K562 (cell line): Measurements from ENCODE around the gene TENM4. TPM values are rescaled to one million over a fixed set of nuclear protein-coding genes. Genes with fewer than 3 reads are reported as not detected.

Source experiments
- ATAC-seq: fragments of 200-7000 bp; cut with Tn5 transposase; 3 replicates; pipeline ENCODE4 v1.9.1; 2020; ENCODE audit warnings: moderate library complexity
- BruUV-seq: library from RNA; stranded (reverse); fragments of 400-500 nt; replicated peaks from 2 replicates; lab custom pipeline; 2021; lab: Mats Ljungman, UMichigan
- CTCF ChIA-PET: fragments of 300-600 bp; formaldehyde crosslinking; extraction: SDS; loops from one replicate; lab custom pipeline; 2021; ENCODE audit warnings: low intra/inter-chr PET ratio; lab: Yijun Ruan, JAX
- POLR2A ChIA-PET: fragments of 300-600, 350-650 bp; sonication (Branson Sonifier 250); formaldehyde crosslinking; extraction: SDS; loops from one replicate; lab custom pipeline; 2021; ENCODE audit warnings: antibody characterized with exemption, inconsistent platforms; lab: Yijun Ruan, JAX
- DNase-seq, 4 experiments: peaks; one replicate each; pipeline versions ENCODE4 v3.0.0 to v3.0.0-alpha.2; 2011 to 2018; ENCODE audit warnings: low spot score in 3 of 4, mixed read lengths in 3 of 4; ENCODE audit errors: extremely low read depth in 1 of 4
- FAIRE-seq: peaks from 2 replicates; lab custom pipeline; 2011; peaks lifted over from hg19 to GRCh38; lab: Jason Lieb, UNC
- H2AFZ ChIP-seq: 2 replicates; pipeline ENCODE4 v1.6.0; 2011; ENCODE audit warnings: low read depth, low read length, control low read depth, inconsistent platforms
- H3K27ac ChIP-seq: fragments of 200-600 bp; 3 replicates; pipeline ENCODE4 v1.8.0; 2011; ENCODE audit warnings: low read depth, mild to moderate bottlenecking, control low read depth, inconsistent platforms, low read length, moderate library complexity, mixed read lengths; ENCODE audit errors: extremely low read depth
- H3K27me3 ChIP-seq, 2 experiments: fragments of 300-600 bp in 1 of 2; 2 replicates in 1 of 2; 3 replicates in 1 of 2; pipeline versions ENCODE4 v1.6.0 to v1.8.0; 2011; ENCODE audit warnings: inconsistent platforms in 2 of 2, low read length in 2 of 2, mild to moderate bottlenecking in 1 of 2, mixed read lengths in 1 of 2, moderate library complexity in 1 of 2; ENCODE audit not compliant: control insufficient read depth in 2 of 2, insufficient read depth in 2 of 2
- H3K36me3 ChIP-seq: fragments of 300-600 bp; 3 replicates; pipeline ENCODE4 v1.8.0; 2011; ENCODE audit warnings: mild to moderate bottlenecking, low read length, inconsistent platforms; ENCODE audit not compliant: control insufficient read depth, insufficient read depth
- H3K4me1 ChIP-seq, 2 experiments: fragments of 200-600 bp in 1 of 2; replicated peaks in 1 of 2; 2 replicates in 1 of 2; 3 replicates in 1 of 2; pipeline versions ENCODE4 v1.5.1 to v1.8.0; 2011; ENCODE audit warnings: inconsistent platforms in 2 of 2, low read length in 2 of 2, mild to moderate bottlenecking in 1 of 2, mixed read lengths in 1 of 2, moderate library complexity in 1 of 2; ENCODE audit not compliant: control insufficient read depth in 2 of 2, insufficient read depth in 2 of 2
- H3K4me2 ChIP-seq: 2 replicates; pipeline ENCODE4 v1.6.1; 2011; ENCODE audit warnings: low read length, control low read depth, inconsistent platforms, mixed read lengths; ENCODE audit not compliant: insufficient read depth
- H3K4me3 ChIP-seq: fragments of 200-600 bp; sonication (generic), shearing (Covaris generic); 2 replicates; pipeline ENCODE4 v1.5.1; 2016; ENCODE audit warnings: control low read depth, inconsistent platforms
- H3K79me2 ChIP-seq: fragments of 200-600 bp; 3 replicates; pipeline ENCODE4 v1.8.0; 2011; ENCODE audit warnings: low read length, inconsistent platforms; ENCODE audit not compliant: control insufficient read depth, insufficient read depth
- H3K9ac ChIP-seq, 2 experiments: 2 replicates each; pipeline versions ENCODE4 v1.6.0 to v1.6.1; 2011; ENCODE audit warnings: low read depth in 2 of 2, low read length in 2 of 2, control low read depth in 1 of 2, inconsistent platforms in 1 of 2, mild to moderate bottlenecking in 1 of 2, mixed read lengths in 1 of 2; ENCODE audit not compliant: insufficient read depth in 1 of 2
- H3K9me1 ChIP-seq: one replicate; pipeline ENCODE4 v1.6.0; 2011; ENCODE audit warnings: inconsistent platforms, mild to moderate bottlenecking, low read length, moderate library complexity; ENCODE audit not compliant: control insufficient read depth, insufficient read depth
- H3K9me3 ChIP-seq: replicated peaks from 2 replicates; pipeline ENCODE4 v1.5.1; 2011; ENCODE audit warnings: low read depth, low read length, inconsistent platforms; ENCODE audit not compliant: control insufficient read depth, insufficient read depth
- H4K20me1 ChIP-seq: replicated peaks from 2 replicates; pipeline ENCODE4 v1.6.1; 2011; ENCODE audit warnings: low read length, inconsistent platforms, mixed read lengths; ENCODE audit not compliant: control insufficient read depth, insufficient read depth
- HLTF ChIP-seq: fragments of 450-650 bp; IDR thresholded peaks from 2 replicates; pipeline ENCODE4 v1.6.1; 2016
- HNRNPH1 ChIP-seq: fragments of 200-400 bp; formaldehyde crosslinking; optimal IDR thresholded peaks from 2 replicates; pipeline ENCODE3; 2017; ENCODE audit warnings: low read depth, mild to moderate bottlenecking, low read length, moderate library complexity
- MTF1 ChIP-seq: fragments of 250-450 bp; sonication (Bioruptor Pico); IDR thresholded peaks from 2 replicates; pipeline ENCODE4 v1.9.0; 2021; ENCODE audit warnings: moderate library complexity, mild to moderate bottlenecking, inconsistent platforms, borderline replicate concordance
- PYGO2 ChIP-seq: fragments of 450-650 bp; IDR thresholded peaks from 2 replicates; pipeline ENCODE4 v1.6.1; 2016; ENCODE audit warnings: mild to moderate bottlenecking, missing genetic modification characterization, moderate library complexity, missing compliant biosample characterization
- TRIM28 ChIP-seq: fragments of 450-650 bp; IDR thresholded peaks from 2 replicates; pipeline ENCODE4 v1.6.1; 2017
- ZNF232 ChIP-seq: sonication (generic); formaldehyde crosslinking; IDR thresholded peaks from 2 replicates; pipeline ENCODE4 v1.8.0; 2022; ENCODE audit warnings: mild to moderate bottlenecking, missing genetic modification reagents
- ZNF280B ChIP-seq: fragments of 250-450 bp; sonication (Bioruptor Pico); IDR thresholded peaks from 2 replicates; pipeline ENCODE4 v1.5.1; 2021; ENCODE audit warnings: mild to moderate bottlenecking
- in situ Hi-C: fragments of 300-500 bp; cut with MboI; formaldehyde crosslinking; loops from 4 replicates; pipeline ENCODE4 v1.15.0; 2018; ENCODE audit warnings: inconsistent platforms, mixed read lengths
- intact Hi-C: fragments of 100-400 bp; cut with micrococcal nuclease; formaldehyde crosslinking; loops from 2 replicates; pipeline ENCODE4 v1.14.2; 2022
- polyA plus RNA-seq, 8 experiments: library from polyadenylated mRNA; depleted of rRNA in 4 of 8; stranded (reverse) in 5 of 8; unstranded in 3 of 8; fragments of >200 nt; fragmentation: Nextera tagmentation in 2 of 8; fragmentation: Illumina TruSeq in 1 of 8; extraction: Ambion mirVana in 2 of 8; extraction: Trizol in 1 of 8; gene quantifications; 2 replicates each; pipeline versions ENCODE4 v1.2.1 to v1.2.3, GENCODE V29; 2011 to 2014; ENCODE audit warnings: inconsistent platforms in 1 of 8, missing spikeins in 1 of 8
- total RNA-seq, 7 experiments: library from RNA; depleted of rRNA in 6 of 7; stranded (reverse); fragments of >200 nt in 6 of 7; fragmentation: Illumina TruSeq in 2 of 7; extraction: Trizol in 2 of 7; gene quantifications; 2 replicates each; pipeline versions ENCODE4 v1.2.1 to v1.2.3, GENCODE V29; 2011 to 2021; ENCODE audit warnings: low replicate concordance in 1 of 7

The TENM4 gene
- total and polyA plus RNA-seq, 9 of the 15 experiments (the other 6 are each of a cell fraction or from before 2014, with no cell fraction given) = 0.16 TPM; not detected in 8

- TF ChIP-seq MTF1 (no peak), PYGO2 (tag) (no peak), TRIM28 (no peak), ZNF280B (no peak)
These were observed 9.3 kb downstream of the TENM4 start (continued) for GRCh38 chr11:79431535-79431934.

GRCh38 chr11:79430280-79430679 is 10.6 kb downstream of the TENM4 start:
- H3K4me3 ChIP-seq = no peak overlapping the region
- no peak for ATAC-seq

More at GRCh38 chr11:79430280-79430679, 10.6 kb downstream of the TENM4 start:
- Histone ChIP-seq H4K20me1 (no peaks in the 10 kb centered on the region), H3K9ac (no peak overlapping the region), H3K9me3 (no peaks in the 10 kb centered on the region), H3K27me3 (no peaks in the 10 kb centered on the region), H3K9me1 (no peaks in the 10 kb centered on the region), H3K4me2 (no peak overlapping the region), H3K79me2 (no peaks in the 10 kb centered on the region), H3K27ac (no peak overlapping the region), H2AFZ (no peak overlapping the region), H3K4me1 (no peaks in the 10 kb centered on the region), H3K36me3 (no peaks in the 10 kb centered on the region)
- FAIRE-seq (no peak), DNase-seq (no peak)
- BruUV-seq = no TSS peak
- TF ChIP-seq ZNF232 (CRISPR knock-in tag) (no peak), HNRNPH1 (no peak), HLTF (no peak)
- POLR2A ChIA-PET = no interaction called here
- CTCF ChIA-PET = no interaction called here
- intact Hi-C loops (no loop called here), in situ Hi-C loops (no loop called here)
